ENCODE results near the gene CDH12.

The CDH12 gene

DNA sequence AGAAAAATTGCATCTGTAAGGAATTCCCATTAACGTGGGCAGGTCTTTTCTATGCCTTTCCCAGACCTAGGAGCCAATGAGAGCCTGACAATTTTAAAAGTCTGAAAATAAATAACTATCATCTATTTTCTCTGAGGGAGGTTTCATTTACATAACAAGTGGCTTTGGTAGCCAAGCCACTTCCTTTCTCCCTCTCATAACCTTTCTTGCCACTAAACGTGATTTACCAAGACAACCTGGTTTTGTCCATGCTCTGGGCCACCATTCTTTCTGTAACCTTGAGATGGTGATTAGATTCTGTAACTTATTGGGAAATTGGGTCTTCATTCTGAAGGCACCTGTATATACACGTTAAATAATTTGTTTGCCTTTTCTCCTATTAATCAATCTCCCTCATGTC, 1046.9 kb downstream of the CDH12 start:
- TF ChIP-seq SIN3A (IDR thresholded peaks at IDR 0.05; ENCODE audit: borderline replicate concordance, insufficient read depth, low read length) (no peak), POLR2AphosphoS5 (IDR thresholded peaks at IDR 0.05; ENCODE audit: low read depth, low read length) (no peak), TAF1 (IDR thresholded peaks at IDR 0.05; ENCODE audit: borderline replicate concordance, insufficient read depth, low read length) (no peak), FOXP2 (optimal IDR thresholded peaks at IDR 0.05; ENCODE audit: borderline replicate concordance, extremely low read depth, extremely low read length, insufficient read depth) (no peak)
- TF ChIP-seq, protein P1, sequence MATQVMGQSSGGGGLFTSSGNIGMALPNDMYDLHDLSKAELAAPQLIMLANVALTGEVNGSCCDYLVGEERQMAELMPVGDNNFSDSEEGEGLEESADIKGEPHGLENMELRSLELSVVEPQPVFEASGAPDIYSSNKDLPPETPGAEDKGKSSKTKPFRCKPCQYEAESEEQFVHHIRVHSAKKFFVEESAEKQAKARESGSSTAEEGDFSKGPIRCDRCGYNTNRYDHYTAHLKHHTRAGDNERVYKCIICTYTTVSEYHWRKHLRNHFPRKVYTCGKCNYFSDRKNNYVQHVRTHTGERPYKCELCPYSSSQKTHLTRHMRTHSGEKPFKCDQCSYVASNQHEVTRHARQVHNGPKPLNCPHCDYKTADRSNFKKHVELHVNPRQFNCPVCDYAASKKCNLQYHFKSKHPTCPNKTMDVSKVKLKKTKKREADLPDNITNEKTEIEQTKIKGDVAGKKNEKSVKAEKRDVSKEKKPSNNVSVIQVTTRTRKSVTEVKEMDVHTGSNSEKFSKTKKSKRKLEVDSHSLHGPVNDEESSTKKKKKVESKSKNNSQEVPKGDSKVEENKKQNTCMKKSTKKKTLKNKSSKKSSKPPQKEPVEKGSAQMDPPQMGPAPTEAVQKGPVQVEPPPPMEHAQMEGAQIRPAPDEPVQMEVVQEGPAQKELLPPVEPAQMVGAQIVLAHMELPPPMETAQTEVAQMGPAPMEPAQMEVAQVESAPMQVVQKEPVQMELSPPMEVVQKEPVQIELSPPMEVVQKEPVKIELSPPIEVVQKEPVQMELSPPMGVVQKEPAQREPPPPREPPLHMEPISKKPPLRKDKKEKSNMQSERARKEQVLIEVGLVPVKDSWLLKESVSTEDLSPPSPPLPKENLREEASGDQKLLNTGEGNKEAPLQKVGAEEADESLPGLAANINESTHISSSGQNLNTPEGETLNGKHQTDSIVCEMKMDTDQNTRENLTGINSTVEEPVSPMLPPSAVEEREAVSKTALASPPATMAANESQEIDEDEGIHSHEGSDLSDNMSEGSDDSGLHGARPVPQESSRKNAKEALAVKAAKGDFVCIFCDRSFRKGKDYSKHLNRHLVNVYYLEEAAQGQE (IDR thresholded peaks at IDR 0.05; ENCODE audit: insufficient read depth in 1 of 2, low read depth in 2 of 2, low read length in 2 of 2) = no peak

DNA sequence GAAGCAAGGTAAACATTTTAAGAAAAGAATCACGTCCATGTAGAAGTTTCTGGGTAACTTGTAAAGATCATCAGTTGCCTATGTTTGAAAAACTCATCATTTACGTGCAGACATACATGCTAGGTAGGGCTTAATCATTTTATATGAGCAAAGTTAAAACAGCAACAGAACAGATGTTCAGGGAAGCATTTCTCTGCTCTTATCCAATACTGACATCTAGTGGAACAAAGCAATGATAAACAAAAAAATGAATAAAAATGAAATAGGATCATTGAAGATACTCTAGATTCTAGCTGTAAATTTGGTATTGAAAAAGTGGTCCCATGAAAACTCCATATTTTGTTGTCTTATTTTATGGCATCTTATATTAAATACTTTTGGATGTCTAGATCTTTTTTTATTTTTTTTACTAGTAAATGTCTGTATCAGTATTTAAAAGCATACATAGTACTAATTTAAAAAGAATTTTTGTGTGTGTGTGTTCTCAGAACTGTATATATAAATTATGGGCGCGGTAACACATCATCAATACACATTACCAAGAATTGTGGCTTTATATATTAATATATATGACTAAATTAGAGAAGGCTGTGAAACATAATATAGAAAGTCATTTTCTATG, 1050.2 kb downstream of the CDH12 start:
- TF ChIP-seq POLR2AphosphoS5 (IDR thresholded peaks at IDR 0.05; ENCODE audit: low read depth, low read length) = no peak
- TF ChIP-seq, protein P1 (IDR thresholded peaks at IDR 0.05; ENCODE audit: insufficient read depth in 1 of 2, low read depth in 2 of 2, low read length in 2 of 2) = no peak
- no peak for TF ChIP-seq SIN3A (IDR thresholded peaks at IDR 0.05; ENCODE audit: borderline replicate concordance, insufficient read depth, low read length)
- no peak for TF ChIP-seq TAF1 (IDR thresholded peaks at IDR 0.05; ENCODE audit: borderline replicate concordance, insufficient read depth, low read length)
- no peak for TF ChIP-seq FOXP2 (optimal IDR thresholded peaks at IDR 0.05; ENCODE audit: borderline replicate concordance, extremely low read depth, extremely low read length, insufficient read depth)

DNA sequence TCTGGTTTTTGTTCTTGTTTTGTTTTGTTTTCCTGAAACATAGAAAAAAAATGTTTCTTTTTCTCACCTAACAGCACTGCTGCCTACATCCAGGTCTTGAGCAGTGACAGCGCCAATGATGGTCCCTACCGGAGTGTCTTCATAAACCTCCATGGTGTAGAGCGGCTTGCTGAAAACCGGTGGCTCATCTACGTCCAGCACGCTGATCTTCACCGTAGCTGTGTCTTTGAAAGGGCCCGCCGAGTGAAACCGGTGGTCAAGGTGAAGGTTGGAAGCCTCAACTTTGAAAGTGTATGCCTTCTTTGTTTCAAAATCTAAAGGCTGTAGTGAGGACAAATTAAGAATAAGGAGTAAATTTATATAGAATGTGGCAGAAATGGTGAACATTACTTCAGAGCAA, 1051.0 kb downstream of the CDH12 start:
- TF ChIP-seq SIN3A (IDR thresholded peaks at IDR 0.05; ENCODE audit: borderline replicate concordance, insufficient read depth, low read length) = no peak
- TF ChIP-seq, protein P1 (IDR thresholded peaks at IDR 0.05; ENCODE audit: insufficient read depth in 1 of 2, low read depth in 2 of 2, low read length in 2 of 2) = no peak
- TF ChIP-seq TAF1 (IDR thresholded peaks at IDR 0.05; ENCODE audit: borderline replicate concordance, insufficient read depth, low read length) = no peak
- TF ChIP-seq POLR2AphosphoS5 (IDR thresholded peaks at IDR 0.05; ENCODE audit: low read depth, low read length) = no peak
- TF ChIP-seq FOXP2 (optimal IDR thresholded peaks at IDR 0.05; ENCODE audit: borderline replicate concordance, extremely low read depth, extremely low read length, insufficient read depth) = no peak

DNA sequence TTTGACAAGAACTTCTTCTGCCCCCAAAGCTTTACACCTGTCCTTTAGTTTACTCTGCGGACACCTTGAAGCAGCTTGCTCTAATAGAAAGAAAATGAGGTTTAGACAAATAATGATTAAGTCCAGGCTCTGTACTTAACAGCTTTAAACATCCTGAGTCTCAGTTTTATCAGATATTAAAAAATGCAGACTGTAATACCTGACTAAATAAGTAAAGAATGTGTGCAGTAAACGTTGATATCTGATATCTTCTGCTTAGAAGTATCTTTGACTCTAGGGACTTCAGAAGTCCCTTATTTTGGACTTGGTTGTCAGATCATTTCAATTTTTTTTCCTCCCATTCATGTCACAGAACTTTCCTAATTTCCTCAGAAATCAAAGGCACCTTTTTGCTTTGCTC, 1060.4 kb downstream of the CDH12 start:
- TF ChIP-seq FOXP2 (optimal IDR thresholded peaks at IDR 0.05; ENCODE audit: borderline replicate concordance, extremely low read depth, extremely low read length, insufficient read depth) = no peak
- no peak for TF ChIP-seq POLR2AphosphoS5 (IDR thresholded peaks at IDR 0.05; ENCODE audit: low read depth, low read length)
- no peak for TF ChIP-seq SIN3A (IDR thresholded peaks at IDR 0.05; ENCODE audit: borderline replicate concordance, insufficient read depth, low read length)
- TF ChIP-seq, protein P1 (IDR thresholded peaks at IDR 0.05; ENCODE audit: insufficient read depth in 1 of 2, low read depth in 2 of 2, low read length in 2 of 2) = no peak
- no peak for TF ChIP-seq TAF1 (IDR thresholded peaks at IDR 0.05; ENCODE audit: borderline replicate concordance, insufficient read depth, low read length)

Data from PFSK-1 (cell line).